Glutamatergic neuron (in vitro differentiated cells): Measurements from ENCODE around the gene RASIP1. TPM values are rescaled to one million over a fixed set of nuclear protein-coding genes. Genes with fewer than 3 reads are reported as not detected.

Source experiments
- DNase-seq: peaks from one replicate; pipeline ENCODE4 v3.0.0; 2022
- H3K27ac Mint-ChIP-seq: one replicate; pipeline ENCODE4 v1.8.0; 2020; ENCODE audit warnings: mild to moderate bottlenecking, mixed read lengths, inconsistent platforms; ENCODE audit not compliant: unreplicated experiment
- H3K27me3 Mint-ChIP-seq: one replicate; pipeline ENCODE4 v1.8.0; 2020; ENCODE audit warnings: mild to moderate bottlenecking, moderate library complexity, mixed read lengths, inconsistent platforms; ENCODE audit not compliant: unreplicated experiment
- H3K36me3 Mint-ChIP-seq: one replicate; pipeline ENCODE4 v1.8.0; 2020; ENCODE audit warnings: mild to moderate bottlenecking, mixed read lengths, inconsistent platforms; ENCODE audit not compliant: unreplicated experiment
- H3K4me1 Mint-ChIP-seq: one replicate; pipeline ENCODE4 v1.8.0; 2020; ENCODE audit warnings: mild to moderate bottlenecking, low read depth, mixed read lengths, inconsistent platforms; ENCODE audit not compliant: unreplicated experiment
- H3K4me3 Mint-ChIP-seq: one replicate; pipeline ENCODE4 v1.8.0; 2020; ENCODE audit warnings: mild to moderate bottlenecking, mixed read lengths, inconsistent platforms; ENCODE audit not compliant: unreplicated experiment
- H3K9me3 Mint-ChIP-seq: one replicate; pipeline ENCODE4 v1.8.0; 2020; ENCODE audit warnings: mild to moderate bottlenecking, moderate library complexity, mixed read lengths, inconsistent platforms; ENCODE audit not compliant: unreplicated experiment
- CTCF ChIP-seq: fragments of 200-600 bp; sonication (generic); IDR thresholded peaks from one replicate; pipeline ENCODE4 v1.5.0; 2021; ENCODE audit not compliant: partially characterized antibody, unreplicated experiment
- total RNA-seq: library from RNA; stranded (reverse); fragmentation: NEBNext Ultra II Directional; extraction: Animal tissue kit (Norgen Biotek cat#: 25700); gene quantifications from one replicate; pipeline ENCODE4 v1.2.1, GENCODE V29; 2021; ENCODE audit not compliant: unreplicated experiment

The RASIP1 gene
- total RNA-seq, 1 donor from 2014 or later, result 6.2 TPM

DNA sequence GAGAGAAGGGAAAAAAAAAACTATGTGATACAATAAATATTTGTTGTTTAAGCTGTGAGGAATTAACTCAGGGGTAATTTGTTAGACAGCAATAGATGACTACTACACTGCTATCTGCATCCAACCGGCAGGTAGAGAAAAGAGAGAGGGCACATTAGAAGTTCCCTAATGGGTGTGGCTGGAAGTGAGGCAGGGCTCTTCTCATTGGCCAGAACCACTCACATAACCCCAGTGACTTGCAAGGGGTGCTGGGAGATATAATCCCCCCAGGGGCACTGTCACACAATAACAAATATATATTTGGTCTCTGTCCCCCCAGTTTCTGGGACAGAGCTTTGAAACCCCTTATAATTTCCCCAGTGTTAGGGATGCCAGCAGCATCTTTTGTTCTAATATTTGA is 39.2 kb upstream of the RASIP1 start:
- no peak for TF ChIP-seq CTCF
- Mint-ChIP-seq H3K36me3 (no peaks in the 10 kb centered on the region), H3K4me1 (peaks cover 4% of the 10 kb centered on the region), H3K4me3 (no peak overlapping the region), H3K9me3 (peaks cover 2% of the 10 kb centered on the region), H3K27me3 (peaks cover 4% of the 10 kb centered on the region), H3K27ac (no peak overlapping the region)
- no peak for DNase-seq

DNA sequence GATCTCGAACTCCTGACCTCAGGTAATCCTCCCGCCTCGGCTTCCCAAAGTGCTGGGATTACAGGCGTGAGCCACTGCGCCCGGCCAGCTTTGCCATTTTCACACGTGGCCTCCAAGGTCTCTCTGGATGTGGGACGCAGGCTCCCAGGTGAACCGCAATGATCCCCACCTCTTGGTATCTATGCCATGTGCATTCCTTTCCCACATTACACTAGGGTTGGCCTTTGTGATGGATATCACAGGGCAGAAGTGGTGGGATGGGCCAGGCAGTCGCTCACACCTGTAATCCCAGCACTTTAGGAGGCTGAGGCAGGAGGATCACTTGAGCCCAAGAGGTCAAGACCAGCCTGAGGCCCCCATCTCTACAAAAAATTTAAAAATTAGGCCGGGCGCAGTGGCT is 37.3 kb upstream of the RASIP1 start:
- H3K27me3 Mint-ChIP-seq, result peaks cover 4% of the 10 kb centered on the region
- H3K9me3 Mint-ChIP-seq, result peaks cover 2% of the 10 kb centered on the region
- peaks cover 4% of the 10 kb centered on the region for H3K4me1 Mint-ChIP-seq

GRCh38 chr19:48777139-48777538 is 36.7 kb upstream of the RASIP1 start:
- DNase-seq, result no peak
- no peak for TF ChIP-seq CTCF
- H3K4me1 Mint-ChIP-seq, result peaks cover 4% of the 10 kb centered on the region
- H3K27me3 Mint-ChIP-seq, result peaks cover 6% of the 10 kb centered on the region
- no peak overlapping the region for H3K27ac Mint-ChIP-seq
- H3K36me3 Mint-ChIP-seq, result no peaks in the 10 kb centered on the region
- H3K9me3 Mint-ChIP-seq, result peaks cover 2% of the 10 kb centered on the region
- no peak overlapping the region for H3K4me3 Mint-ChIP-seq

More for the DNA sequence above, 37.3 kb upstream of the RASIP1 start:
- no peaks in the 10 kb centered on the region for H3K36me3 Mint-ChIP-seq
- TF ChIP-seq CTCF, result no peak
- no peak overlapping the region for H3K4me3 Mint-ChIP-seq
- DNase-seq, result no peak
- H3K27ac Mint-ChIP-seq, result no peak overlapping the region

GRCh38 chr19:48772503-48772953 is 32.1 kb upstream of the RASIP1 start:
- peaks cover 4% of the 10 kb centered on the region for H3K27me3 Mint-ChIP-seq
- H3K4me1 Mint-ChIP-seq, result peaks cover 4% of the 10 kb centered on the region
- no peak overlapping the region for H3K27ac Mint-ChIP-seq
- no peak for TF ChIP-seq CTCF
- H3K36me3 Mint-ChIP-seq, result no peaks in the 10 kb centered on the region
- DNase-seq, result no peak
- peaks cover 2% of the 10 kb centered on the region for H3K9me3 Mint-ChIP-seq
- no peak overlapping the region for H3K4me3 Mint-ChIP-seq

DNA sequence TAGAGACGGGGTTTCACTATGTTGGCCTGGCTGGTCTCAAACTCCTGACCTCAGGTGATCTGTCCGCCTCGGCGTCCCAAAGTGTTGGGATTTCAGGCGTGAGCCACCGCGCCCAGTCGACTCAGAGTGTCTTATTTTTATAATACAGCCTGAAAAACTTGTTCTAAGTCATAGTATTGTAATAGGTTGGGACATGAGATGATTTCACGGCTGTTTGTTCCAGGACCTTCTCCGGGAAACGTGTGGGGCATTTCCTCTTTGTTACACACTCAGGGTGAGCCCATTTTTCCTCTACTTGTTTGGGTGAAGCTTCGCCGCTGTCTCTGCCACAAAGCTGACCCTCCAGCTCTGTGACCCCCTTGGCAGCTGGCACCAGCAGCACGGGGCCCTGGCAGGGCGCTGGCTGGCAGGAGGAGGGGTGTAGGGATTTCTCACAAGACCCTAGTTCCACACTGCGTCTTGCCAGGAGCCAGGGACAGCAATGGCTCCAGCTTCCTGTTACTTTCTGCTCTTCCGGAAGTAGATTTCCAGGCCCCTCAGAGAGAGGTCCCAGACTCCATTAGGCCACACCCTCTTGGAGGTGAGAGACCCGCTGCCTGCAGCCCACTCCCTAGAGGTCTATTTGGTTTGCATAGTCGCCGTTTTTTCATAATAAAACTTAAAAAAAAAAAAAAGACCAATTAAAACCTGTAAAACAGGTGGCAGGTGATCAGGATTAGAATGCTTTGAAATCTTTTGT is 30.5 kb upstream of the RASIP1 start:
- DNase-seq, result no peak
- H3K9me3 Mint-ChIP-seq, result peaks cover 2% of the 10 kb centered on the region
- H3K27ac Mint-ChIP-seq, result no peak overlapping the region
- H3K27me3 Mint-ChIP-seq, result peaks cover 2% of the 10 kb centered on the region
- no peak overlapping the region for H3K4me3 Mint-ChIP-seq
- peaks cover 4% of the 10 kb centered on the region for H3K4me1 Mint-ChIP-seq
- H3K36me3 Mint-ChIP-seq, result no peaks in the 10 kb centered on the region
- TF ChIP-seq CTCF, result no peak
